Gastroesophageal sphincter (tissue), 3 donors: Measurements from ENCODE around the gene GJA3.

Experiments used
- CTCF ChIP-seq, 4 experiments: fragments of 200-600 bp in 2 of 4; fragments of 450-650 bp in 2 of 4; sonication (generic) in 1 of 4; IDR thresholded peaks; one replicate each; pipeline ENCODE4 v1.5.1; 2017 to 2019; ENCODE audit warnings: antibody characterized with exemption in 4 of 4, mild to moderate bottlenecking in 2 of 4, moderate library complexity in 2 of 4
- POLR2A ChIP-seq, 2 donors: fragments of 450-650 bp; IDR thresholded peaks; one replicate each; pipeline ENCODE4 v1.6.1; 2017; ENCODE audit warnings: antibody characterized with exemption in 2 of 2, mild to moderate bottlenecking in 2 of 2, moderate library complexity in 1 of 2

GRCh38 chr13:20121159-20121525 lies 39.7 kb downstream of the GJA3 start:
- TF ChIP-seq POLR2A (IDR thresholded peaks at IDR 0.05) (no peak), CTCF (IDR thresholded peaks at IDR 0.05) (no peak)
